M059J (cell line): ENCODE measurements around the gene PSMB7. TPM values are rescaled to one million over a fixed set of nuclear protein-coding genes. Genes with fewer than 3 reads are reported as not detected.
"Not testable (repeated sequence)": the region's sequence is repeated elsewhere in the genome, so short reads cannot be mapped to it uniquely, and the experiment has no call there.

Experiments
- DNase-seq: peaks from one replicate; pipeline ENCODE4 v3.0.0-alpha.2; 2012; ENCODE audit warnings: low read depth
- total RNA-seq: library from RNA; depleted of rRNA; stranded (reverse); fragments of >200 nt; shearing (Covaris generic); gene quantifications from 2 replicates; pipeline ENCODE4 v1.2.3, GENCODE V29; 2014

Gene PSMB7
- total RNA-seq, 1 experiment from 2014 or later = 389 TPM

- no peak for DNase-seq
Measured at GRCh38 chr9:124443625-124444024, 28.4 kb upstream of the PSMB7 start.

GRCh38 chr9:124442826-124443225 is 27.6 kb upstream of the PSMB7 start:
- DNase-seq = no peak

- DNase-seq = no peak
Measured at GRCh38 chr9:124442379-124442778, 27.1 kb upstream of the PSMB7 start.

DNA sequence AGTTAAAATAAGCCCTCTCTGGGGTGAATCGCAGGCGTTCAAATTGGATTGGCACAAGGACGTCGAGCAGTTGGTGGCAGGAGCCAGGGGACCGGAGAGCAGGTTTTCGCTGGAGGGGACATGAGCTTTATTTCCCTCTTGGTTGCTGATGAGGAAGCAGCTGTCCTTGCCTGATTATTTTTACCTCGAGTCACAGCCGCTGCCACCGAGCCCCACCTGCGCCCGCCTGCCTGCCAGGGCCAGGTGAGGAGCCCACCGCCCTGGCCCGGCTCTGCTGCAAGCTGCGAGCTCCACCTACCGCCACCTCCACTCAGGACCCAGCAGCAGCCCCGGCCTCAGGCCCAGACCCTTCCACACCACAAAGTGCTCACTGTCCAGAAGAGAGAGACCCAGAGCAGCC is 26.0 kb upstream of the PSMB7 start:
- DNase-seq = no peak

- DNase-seq = no peak
Measured at GRCh38 chr9:124440786-124441185, 25.5 kb upstream of the PSMB7 start.

DNA sequence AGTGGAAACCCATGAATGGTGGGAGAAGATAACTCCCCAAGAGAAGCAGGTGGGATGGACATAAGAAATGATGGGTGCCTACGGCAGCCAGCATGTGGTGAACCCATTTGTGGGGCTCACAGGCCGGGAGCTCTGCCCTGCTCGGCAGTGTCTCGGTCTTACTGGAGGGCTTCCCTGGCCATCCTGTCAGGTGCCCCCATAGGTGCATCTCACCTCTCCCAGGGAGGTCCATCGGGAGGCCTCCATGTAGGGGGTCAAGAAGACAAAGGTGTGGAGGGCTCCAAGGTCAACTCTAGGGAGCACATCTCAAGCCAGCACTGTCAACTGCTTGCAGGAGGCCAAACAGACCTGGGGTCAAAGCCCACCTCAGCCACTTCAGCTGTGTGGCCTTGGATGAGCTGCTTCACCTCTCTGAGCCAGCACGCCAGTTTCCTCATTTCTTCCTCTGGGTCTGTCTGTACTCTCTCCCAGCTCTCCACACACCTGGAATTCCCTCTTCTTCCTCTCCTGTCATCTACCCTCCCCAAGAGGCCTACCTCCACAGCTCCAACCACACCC is 24.5 kb upstream of the PSMB7 start:
- DNase-seq = no peak

DNA sequence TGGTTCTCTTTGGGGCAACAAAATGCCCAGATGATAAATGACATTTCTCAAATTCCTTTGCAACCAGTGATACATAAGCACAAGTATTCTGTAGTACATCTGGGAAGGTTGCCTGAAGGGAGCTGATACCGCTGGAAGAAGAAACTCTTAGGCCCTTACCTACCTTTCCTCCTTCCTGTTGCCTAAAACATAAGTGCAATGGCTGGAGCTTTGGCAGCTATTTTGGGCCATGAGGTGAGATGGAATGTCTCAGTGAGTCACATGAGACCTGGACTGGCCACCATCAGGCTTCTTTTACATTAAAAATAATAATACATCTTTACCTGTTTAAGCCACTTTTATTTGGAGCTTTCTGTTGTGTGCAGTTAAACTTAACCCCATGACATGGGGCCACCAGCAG is 23.8 kb upstream of the PSMB7 start:
- DNase-seq = no peak

GRCh38 chr9:124438091-124438490 is 22.8 kb upstream of the PSMB7 start:
- no peak for DNase-seq

- DNase-seq = no peak
Measured at GRCh38 chr9:124437086-124437485, 21.8 kb upstream of the PSMB7 start.

GRCh38 chr9:124436320-124436719 is 21.1 kb upstream of the PSMB7 start:
- no peak for DNase-seq

DNA sequence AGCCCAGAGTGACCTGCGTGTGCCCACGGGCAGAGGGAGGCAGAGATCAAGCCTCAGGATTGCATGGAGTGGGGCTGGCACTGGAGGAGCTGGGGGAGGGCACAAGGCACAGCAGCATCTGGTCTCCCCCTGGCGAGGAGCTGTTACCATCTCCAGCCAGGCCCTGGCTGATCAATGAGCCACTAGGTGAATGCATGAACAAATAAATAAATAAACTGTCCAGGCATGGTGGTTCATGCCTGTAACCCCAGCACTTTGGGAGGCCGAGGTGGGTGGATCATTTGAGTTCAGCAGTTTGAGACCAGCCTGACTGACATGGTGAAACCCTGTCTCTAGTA is 14.3 kb upstream of the PSMB7 start:
- no peak for DNase-seq

- DNase-seq = no peak
Measured at GRCh38 chr9:124428751-124429529, 13.7 kb upstream of the PSMB7 start.

DNA sequence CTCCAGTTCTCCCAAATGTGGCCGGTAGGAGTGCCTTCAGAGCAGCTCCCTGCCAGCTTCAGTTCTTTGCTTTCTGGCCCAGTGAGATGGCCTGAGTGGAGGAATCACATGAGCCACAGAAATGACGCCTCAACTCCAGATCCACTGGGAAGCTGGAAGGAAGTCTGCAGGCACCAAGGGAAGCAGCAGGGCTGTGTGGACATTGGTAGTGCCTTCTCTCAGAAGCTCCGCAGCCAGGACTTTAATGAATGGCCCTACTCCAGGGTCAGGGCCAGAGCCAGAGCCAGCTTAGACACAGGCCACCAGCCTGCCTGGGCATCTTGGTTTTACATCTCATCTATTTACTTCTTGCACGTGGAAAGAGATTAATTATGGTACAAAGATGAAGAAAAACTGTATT is 12.0 kb upstream of the PSMB7 start:
- no peak for DNase-seq

DNA sequence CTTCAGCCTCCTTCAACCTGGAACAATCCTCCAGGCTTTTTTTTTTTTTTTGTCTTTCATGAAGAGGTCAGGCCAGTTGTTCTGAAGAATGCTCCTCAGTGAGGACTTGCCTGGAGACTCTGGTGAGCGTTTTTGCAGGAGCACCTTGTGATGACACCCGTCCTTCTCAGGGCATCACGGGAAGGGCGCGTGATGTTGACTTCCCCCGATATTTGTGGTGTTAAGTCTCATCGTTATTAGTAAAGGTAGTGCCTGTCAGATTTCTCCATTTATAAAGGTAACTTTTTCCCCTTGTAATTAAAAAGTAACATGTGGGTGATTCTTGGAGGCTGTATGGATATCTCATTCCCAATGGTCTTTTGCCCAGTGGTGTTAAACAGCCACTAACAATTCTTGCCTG is 11.1 kb upstream of the PSMB7 start:
- no peak for DNase-seq

DNA sequence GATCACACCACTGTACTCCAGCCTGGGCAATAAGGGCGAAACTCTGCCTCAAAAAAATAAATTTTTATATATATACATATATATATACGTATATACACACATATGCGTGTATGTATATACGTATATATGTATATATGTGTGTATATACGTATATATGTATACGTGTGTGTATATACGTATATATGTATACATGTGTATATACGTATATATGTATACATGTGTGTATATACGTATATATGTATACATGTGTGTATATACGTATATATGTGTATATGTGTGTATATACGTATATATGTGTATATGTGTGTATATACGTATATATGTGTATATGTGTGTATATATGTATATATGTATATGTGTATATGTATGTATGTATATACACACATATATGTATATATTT is 10.5 kb upstream of the PSMB7 start:
- DNase-seq = not testable (repeated sequence)

GRCh38 chr9:124423591-124423990 is 8.3 kb upstream of the PSMB7 start:
- no peak for DNase-seq

DNA sequence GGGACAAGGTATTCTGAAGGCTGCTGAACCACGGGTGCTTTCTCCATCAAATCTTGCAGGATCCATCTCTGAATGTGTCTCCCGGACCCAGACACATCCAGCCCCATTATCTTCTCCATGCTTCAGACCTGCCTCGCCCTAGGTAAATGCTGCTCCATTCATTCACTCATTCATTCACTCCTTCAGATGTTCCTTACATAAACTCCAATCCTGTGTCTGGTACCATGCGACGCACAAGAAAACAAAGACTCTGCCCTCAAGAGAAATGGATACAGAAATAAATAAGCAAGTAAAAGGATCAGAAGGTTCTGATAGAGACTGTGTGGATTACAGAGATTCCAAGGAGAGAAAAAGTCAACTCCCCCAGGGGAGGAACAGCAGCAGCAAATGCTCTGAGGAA is 7.9 kb upstream of the PSMB7 start:
- no peak for DNase-seq

DNA sequence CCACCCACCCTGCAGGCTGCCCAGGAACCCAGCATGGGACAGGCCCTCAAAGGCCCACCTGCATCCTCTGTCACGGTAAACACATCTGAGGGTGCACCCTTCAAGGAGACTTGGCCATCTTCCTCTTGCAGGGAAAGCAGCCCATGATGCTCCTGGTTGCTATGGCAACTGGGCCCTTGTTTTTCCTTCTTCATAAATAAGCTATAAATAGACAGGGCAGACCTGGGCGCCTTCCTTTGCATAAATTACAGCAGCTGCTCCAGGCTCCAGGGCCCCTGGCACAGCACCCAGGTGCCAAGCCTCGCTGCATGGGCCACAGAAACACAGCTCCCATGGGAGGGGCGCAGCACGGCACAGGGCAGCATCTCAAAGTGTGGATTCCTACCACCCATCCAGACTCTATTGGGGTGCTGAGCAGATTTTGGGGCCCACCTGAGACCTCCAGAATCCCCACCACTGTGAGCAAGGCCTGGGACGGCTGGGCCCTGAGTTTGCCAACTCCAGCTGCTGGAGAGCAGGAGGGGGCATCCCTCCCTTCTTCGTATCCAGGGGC is 5.8 kb upstream of the PSMB7 start:
- peak; percentile 67 for DNase-seq

DNA sequence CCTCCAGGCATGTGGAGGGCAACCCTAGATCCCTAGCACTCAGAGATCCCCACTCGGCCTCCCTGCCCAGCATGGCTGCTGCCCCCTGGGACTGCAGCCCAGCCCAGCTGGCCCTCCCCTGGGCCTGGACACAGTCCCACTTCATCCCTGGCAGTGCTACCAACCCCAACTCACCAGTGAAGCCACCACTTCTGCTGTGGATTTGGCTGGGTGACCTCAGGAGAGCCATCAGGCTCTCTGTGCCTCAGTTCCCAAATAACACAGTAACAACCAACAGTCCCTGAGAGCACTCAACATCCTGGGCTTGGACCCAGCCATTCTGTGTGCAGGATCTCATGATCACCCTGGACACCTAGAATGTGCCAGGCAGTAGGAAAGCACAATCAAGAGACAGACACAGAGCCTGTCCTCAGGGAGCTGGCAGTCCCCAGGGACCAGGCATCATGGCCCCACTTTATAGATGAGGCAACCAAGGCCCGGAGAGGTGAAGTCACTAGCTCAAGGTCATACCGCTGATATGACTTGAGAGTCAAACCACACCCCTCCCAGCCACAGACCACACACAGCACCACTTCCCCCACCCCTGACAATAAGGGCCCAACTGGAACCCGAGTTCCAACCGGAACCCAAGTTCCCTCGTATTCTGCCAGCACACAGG is 4.7 kb upstream of the PSMB7 start:
- DNase-seq = no peak

DNA sequence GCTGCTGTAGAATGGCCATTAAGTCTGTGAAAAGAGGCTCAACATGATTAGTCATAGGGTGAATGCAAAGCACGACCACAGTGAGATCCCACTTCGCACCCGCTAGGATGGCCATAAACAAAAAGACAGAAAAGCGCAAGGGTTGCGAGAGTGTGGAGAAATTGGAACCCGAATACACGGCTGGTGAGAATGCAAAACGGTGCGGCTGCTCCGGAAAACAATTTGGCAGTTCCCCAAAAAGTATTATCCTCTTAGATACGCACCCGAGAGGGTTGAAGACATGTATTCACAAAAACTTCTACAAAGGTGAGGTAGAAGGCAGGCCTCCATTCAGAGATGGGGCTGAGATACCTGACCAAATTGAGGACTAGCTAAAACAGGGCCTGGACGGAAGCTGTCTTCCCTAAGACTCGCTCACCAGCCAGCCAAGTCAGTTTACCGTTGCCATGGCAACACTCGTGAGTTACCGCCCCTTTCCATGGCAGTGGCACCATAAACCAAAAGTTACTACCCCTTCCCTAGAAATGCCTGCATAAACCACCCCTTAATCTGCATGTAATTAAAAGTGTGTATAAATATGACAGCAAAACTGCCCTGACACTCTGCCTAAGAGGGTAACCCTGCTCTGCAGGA is 726 bp upstream of the PSMB7 start:
- DNase-seq = peak; percentile 30

DNA sequence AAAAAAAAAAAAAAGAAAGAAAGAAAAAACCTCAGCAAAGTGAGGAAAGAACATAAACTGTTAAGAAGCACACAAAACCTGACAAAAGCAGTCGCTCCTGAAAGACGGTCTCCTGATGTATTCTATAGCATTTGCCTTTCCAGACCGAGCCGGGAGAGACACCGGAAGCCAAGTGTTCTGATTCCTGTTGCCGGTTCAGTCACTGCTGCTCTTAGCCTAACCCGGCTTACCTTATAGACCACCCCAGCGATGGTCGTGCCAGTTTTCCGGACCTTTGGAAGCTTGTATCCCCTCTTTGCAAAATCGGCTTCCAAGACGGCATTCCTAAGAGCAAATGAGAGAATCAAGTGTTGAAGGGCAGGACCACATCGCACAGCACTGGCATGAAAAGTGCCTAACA is 630 bp downstream of the PSMB7 start:
- no peak for DNase-seq

- DNase-seq = peak; percentile 63
Measured at GRCh38 chr9:124412228-124412575, 3.0 kb downstream of the PSMB7 start.
